ENCODE results near the gene MCF2. TPM values are rescaled to one million over a fixed set of nuclear protein-coding genes. Genes with fewer than 3 reads are reported as not detected.

Gene MCF2
- total RNA-seq, 1 experiment from 2014 or later = 0.15 TPM

- no peak for TF ChIP-seq TCF7L2 (IDR thresholded peaks at IDR 0.05; ENCODE audit: borderline replicate concordance, extremely low read depth, insufficient read depth, insufficient read length)
- TF ChIP-seq EZH2 (IDR thresholded peaks at IDR 0.05) = no peak
- TF ChIP-seq EZH2phosphoT487 (IDR thresholded peaks at IDR 0.05; ENCODE audit: borderline replicate concordance) = no peak
- TF ChIP-seq ELF1 (IDR thresholded peaks at IDR 0.05; ENCODE audit: borderline replicate concordance, low read depth) = no peak
- TF ChIP-seq JUND (IDR thresholded peaks at IDR 0.05) = no peak
- TF ChIP-seq EGR1 (IDR thresholded peaks at IDR 0.05; ENCODE audit: low read depth) = no peak
- no peak for TF ChIP-seq MAX (IDR thresholded peaks at IDR 0.05)
- TF ChIP-seq SP1 (IDR thresholded peaks at IDR 0.05; ENCODE audit: low read depth) = no peak
- TF ChIP-seq CBX3 (IDR thresholded peaks at IDR 0.05; ENCODE audit: low read depth) = no peak
- TF ChIP-seq REST (IDR thresholded peaks at IDR 0.05; ENCODE audit: low read depth) = no peak
- no peak for TF ChIP-seq FOSL1 (IDR thresholded peaks at IDR 0.05; ENCODE audit: low read depth)
- no peak for TF ChIP-seq CEBPB (IDR thresholded peaks at IDR 0.05; ENCODE audit: low read depth)
- H3K4me3 ChIP-seq (replicated peaks in 1 of 2; ENCODE audit: low read depth in 1 of 2, low read length in 2 of 2) = no peak overlapping the region
- ChIA-PET POLR2A (no interaction called here), RAD21 (ENCODE audit: low non-redundant PET in 1 of 2, low total read pairs in 2 of 2, uncharacterized antibody in 2 of 2, unreplicated experiment in 2 of 2) (no interaction called here), CTCF (no interaction called here)
- no peaks in the 10 kb centered on the region for H3K36me3 ChIP-seq (ENCODE audit: control insufficient read depth in 1 of 2, insufficient read depth in 2 of 2, low read length in 2 of 2)
- H3K4me1 ChIP-seq (ENCODE audit: control insufficient read depth in 1 of 2, insufficient read depth in 2 of 2, low read length in 2 of 2) = no peaks in the 10 kb centered on the region
- no peaks in the 10 kb centered on the region for H3K9me2 ChIP-seq (ENCODE audit: insufficient read depth)
- H3K79me2 ChIP-seq (ENCODE audit: insufficient read depth, low read length) = no peaks in the 10 kb centered on the region
- no peaks in the 10 kb centered on the region for H3K9me3 ChIP-seq (ENCODE audit: control insufficient read depth in 1 of 2, insufficient read depth in 1 of 2, low read depth in 1 of 2, low read length in 2 of 2)
- intact Hi-C loops (cut with micrococcal nuclease) = no loop called here
- DNase-seq (ENCODE audit: low read depth, low spot score) (no peak), ATAC-seq (no peak)
- no peak overlapping the region for H3K9ac ChIP-seq (ENCODE audit: low read length)
- BruUV-seq (replicated peaks) = no TSS peak
- no peaks in the 10 kb centered on the region for H4K20me1 ChIP-seq (ENCODE audit: insufficient read depth)
- no peak overlapping the region for H3K4me2 ChIP-seq (ENCODE audit: low read length)
- no peak overlapping the region for H3K27ac ChIP-seq (ENCODE audit: low read depth, low read length)
- no peaks in the 10 kb centered on the region for H3K27me3 ChIP-seq (ENCODE audit: insufficient read depth, low read length)
- H2AFZ ChIP-seq (ENCODE audit: low read depth, low read length, poor library complexity, severe bottlenecking) = no peak overlapping the region
Measured at GRCh38 chrX:139640259-139640658, 67.7 kb downstream of the MCF2 start.

Data from HCT116 (cell line).